Endothelial cell of umbilical vein (primary cell): ENCODE measurements around the gene HNRNPDL. TPM values are rescaled to one million over a fixed set of nuclear protein-coding genes. Genes with fewer than 3 reads are reported as not detected.

ENCODE experiments used
- BruUV-seq: library from RNA; stranded (reverse); fragments of 400-500 nt; replicated peaks from 2 replicates; lab custom pipeline; 2021; lab: Mats Ljungman, UMichigan
- CTCF ChIA-PET: fragments of 300-600, 350-600 bp; sonication (Branson Sonifier 250); formaldehyde crosslinking; loops from one replicate; lab custom pipeline; 2021; ENCODE audit warnings: antibody characterized with exemption, inconsistent platforms; lab: Charles Lee
- POLR2A ChIA-PET: fragments of 300-600, 350-600 bp; sonication (Branson Sonifier 250); formaldehyde crosslinking; loops from one replicate; lab custom pipeline; 2021; ENCODE audit warnings: antibody characterized with exemption, inconsistent platforms; lab: Charles Lee
- DNase-seq: peaks from one replicate; pipeline ENCODE4 v3.0.0-alpha.2; 2011; ENCODE audit warnings: low read depth, low spot score
- FAIRE-seq: peaks from 2 replicates; lab custom pipeline; 2011; peaks lifted over from hg19 to GRCh38; lab: Jason Lieb, UNC
- H2AFZ ChIP-seq: 2 replicates; pipeline ENCODE4 v1.6.0; 2012; ENCODE audit warnings: low read depth, low read length, control low read depth, inconsistent platforms
- H3K27ac ChIP-seq: 2 replicates; pipeline ENCODE4 v1.5.1; 2011; ENCODE audit warnings: low read depth, mild to moderate bottlenecking, control low read depth, low read length, moderate library complexity; ENCODE audit not compliant: insufficient read depth
- H3K27me3 ChIP-seq, 2 experiments: 2 replicates each; pipeline versions ENCODE4 v1.6.0 to v1.6.1; 2011; ENCODE audit warnings: low read length in 2 of 2, mixed read lengths in 1 of 2; ENCODE audit not compliant: control insufficient read depth in 2 of 2, insufficient read depth in 2 of 2
- H3K36me3 ChIP-seq, 2 experiments: 2 replicates in 1 of 2; 3 replicates in 1 of 2; pipeline ENCODE4 v1.5.1; 2011; ENCODE audit warnings: low read length in 2 of 2, mild to moderate bottlenecking in 1 of 2, moderate library complexity in 1 of 2; ENCODE audit not compliant: control insufficient read depth in 2 of 2, insufficient read depth in 2 of 2; ENCODE audit errors: extremely low read depth in 1 of 2
- H3K4me1 ChIP-seq: 3 replicates; pipeline ENCODE4 v1.5.1; 2011; ENCODE audit warnings: mild to moderate bottlenecking, low read length; ENCODE audit not compliant: control insufficient read depth, insufficient read depth; ENCODE audit errors: extremely low read depth
- H3K4me2 ChIP-seq: 2 replicates; pipeline ENCODE4 v1.6.1; 2011; ENCODE audit warnings: low read length, control low read depth, mixed read lengths; ENCODE audit not compliant: insufficient read depth
- H3K4me3 ChIP-seq, 3 experiments: fragments of 200-600 bp in 1 of 3; sonication (generic), shearing (Covaris generic) in 1 of 3; replicated peaks in 1 of 3; 2 replicates each; pipeline ENCODE4 v1.5.1; 2011 to 2016; ENCODE audit warnings: control low read depth in 3 of 3, low read length in 3 of 3, mild to moderate bottlenecking in 2 of 3, inconsistent platforms in 1 of 3, low read depth in 1 of 3, moderate library complexity in 1 of 3; ENCODE audit not compliant: insufficient read depth in 1 of 3
- H3K79me2 ChIP-seq: 2 replicates; pipeline ENCODE4 v1.6.0; 2012; ENCODE audit warnings: low read length, inconsistent platforms; ENCODE audit not compliant: control insufficient read depth, insufficient read depth
- H3K9ac ChIP-seq: replicated peaks from 2 replicates; pipeline ENCODE3; 2011; ENCODE audit warnings: low read length, control low read depth; ENCODE audit not compliant: insufficient read depth; ENCODE audit errors: extremely low read depth
- H3K9me1 ChIP-seq: replicated peaks from 3 replicates; pipeline ENCODE4 v1.6.0; 2011; ENCODE audit warnings: mild to moderate bottlenecking, low read length; ENCODE audit not compliant: control insufficient read depth, insufficient read depth; ENCODE audit errors: extremely low read depth
- H3K9me3 ChIP-seq: replicated peaks from 2 replicates; pipeline ENCODE4 v1.5.1; 2012; ENCODE audit warnings: low read length, inconsistent platforms; ENCODE audit not compliant: control insufficient read depth, insufficient read depth
- H4K20me1 ChIP-seq: replicated peaks from 2 replicates; pipeline ENCODE3; 2011; ENCODE audit warnings: mild to moderate bottlenecking, low read length; ENCODE audit not compliant: control insufficient read depth, insufficient read depth; ENCODE audit errors: extremely low read depth
- EZH2 ChIP-seq: IDR thresholded peaks from 2 replicates; pipeline ENCODE4 v1.6.1; 2012; ENCODE audit warnings: borderline replicate concordance, low read depth, mild to moderate bottlenecking, moderate library complexity, low read length, inconsistent platforms; ENCODE audit not compliant: severe bottlenecking
- FOS ChIP-seq: IDR thresholded peaks from 2 replicates; pipeline ENCODE4 v1.6.1; 2011; ENCODE audit warnings: mild to moderate bottlenecking, low read length, moderate library complexity, borderline replicate concordance; ENCODE audit not compliant: insufficient read depth
- GATA2 ChIP-seq: IDR thresholded peaks from 2 replicates; pipeline ENCODE4 v1.7.0; 2011; ENCODE audit warnings: low read depth, mild to moderate bottlenecking, moderate library complexity, mixed read lengths, low read length; ENCODE audit not compliant: insufficient read length, insufficient read depth
- JUN ChIP-seq: IDR thresholded peaks from 2 replicates; pipeline ENCODE4 v1.6.1; 2011; ENCODE audit warnings: borderline replicate concordance, low read depth; ENCODE audit not compliant: insufficient read length, insufficient read depth
- MYC ChIP-seq: IDR thresholded peaks from one replicate; pipeline ENCODE4 v1.6.1; 2011; ENCODE audit warnings: mild to moderate bottlenecking, low read depth, low read length
- POLR2A ChIP-seq: IDR thresholded peaks from 2 replicates; pipeline ENCODE4 v1.6.1; 2012; ENCODE audit warnings: low read depth, mild to moderate bottlenecking, control low read depth, low read length
- POLR2AphosphoS5 ChIP-seq: IDR thresholded peaks from 2 replicates; pipeline ENCODE4 v1.6.1; 2012; ENCODE audit warnings: low read depth, mild to moderate bottlenecking, control low read depth, low read length, moderate library complexity; ENCODE audit not compliant: insufficient read depth
- dilution Hi-C: fragments of 300-500 bp; cut with MboI; formaldehyde crosslinking; loops from one replicate; pipeline ENCODE4 v1.15.0; 2019; ENCODE audit warnings: low sequenced_read_pairs; ENCODE audit not compliant: extremely low pct_ligation_motif_present
- intact Hi-C: fragments of 100-400 bp; cut with micrococcal nuclease; formaldehyde crosslinking; loops from one replicate; pipeline ENCODE4 v1.10.0; 2022
- polyA plus RNA-seq, 4 experiments: library from polyadenylated mRNA; depleted of rRNA in 3 of 4; stranded (reverse) in 3 of 4; unstranded in 1 of 4; fragments of >200 nt; gene quantifications; 2 replicates each; pipeline versions ENCODE4 v1.2.1 to v1.2.3, GENCODE V29; 2011 to 2012; ENCODE audit warnings: missing spikeins in 1 of 4
- total RNA-seq: library from RNA; stranded (reverse); gene quantifications from 2 replicates; pipeline ENCODE4 v1.2.3, GENCODE V29; 2021
- TF ChIP-seq, protein P1 (sequence below): IDR thresholded peaks from 2 replicates; pipeline ENCODE4 v1.6.1; 2011; ENCODE audit not compliant: insufficient read depth, insufficient read length
- TF ChIP-seq, protein P2 (sequence below), 2 donors: IDR thresholded peaks; 1 replicate in 1 of 2; 2 replicates in 1 of 2; pipeline ENCODE4 v1.5.1; 2011; ENCODE audit warnings: low read length in 2 of 2, mild to moderate bottlenecking in 2 of 2, moderate library complexity in 2 of 2, control low read depth in 1 of 2, inconsistent platforms in 1 of 2, low read depth in 1 of 2; ENCODE audit not compliant: insufficient read depth in 1 of 2; ENCODE audit errors: extremely low read depth in 1 of 2

The HNRNPDL gene
- total and polyA plus RNA-seq, 2 donors (not counting 3 experiments of a cell fraction or from before 2014, with no cell fraction given), result 160 to 292 TPM

DNA sequence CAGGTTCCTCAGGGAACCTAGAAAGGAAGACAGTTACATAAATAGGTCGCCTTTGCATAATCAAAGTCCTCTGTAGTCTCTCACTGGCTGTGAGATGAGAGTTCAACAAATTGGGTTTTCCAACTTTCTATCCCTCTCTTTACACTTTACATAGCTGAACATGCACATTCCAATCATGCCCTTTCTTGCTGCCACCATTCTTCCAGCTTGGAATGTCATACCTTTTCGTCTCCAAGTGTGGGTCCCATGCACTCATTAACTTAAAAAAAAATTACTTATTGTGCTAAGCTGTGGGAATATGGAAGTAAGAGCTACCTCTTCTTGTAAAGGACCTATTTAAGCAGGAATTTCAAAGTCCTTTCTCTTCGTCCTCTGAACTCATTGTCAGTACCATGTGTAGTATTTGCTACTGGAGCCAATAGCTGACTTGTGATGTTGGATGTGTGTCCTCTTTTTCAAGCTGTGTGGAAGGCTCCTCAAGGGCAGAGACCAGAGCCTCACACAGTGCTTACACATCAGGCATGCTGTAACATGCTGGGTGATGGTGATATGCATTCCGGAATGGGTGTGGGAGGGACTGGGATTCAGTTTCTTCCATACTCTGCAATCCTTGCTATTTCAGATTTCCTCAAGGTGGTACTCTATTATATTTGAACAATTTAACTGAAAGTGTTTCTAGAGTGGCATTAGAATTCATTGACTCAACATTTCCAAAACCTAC is 7.2 kb upstream of the HNRNPDL start:
- Histone ChIP-seq H3K9ac (no peak overlapping the region), H3K27me3 (no peaks in the 10 kb centered on the region), H2AFZ (no peak overlapping the region), H3K36me3 (no peaks in the 10 kb centered on the region), H3K4me3 (no peak overlapping the region), H3K27ac (no peak overlapping the region), H3K4me2 (no peak overlapping the region), H3K79me2 (peaks cover 94% of the 10 kb centered on the region), H3K4me1 (no peaks in the 10 kb centered on the region), H4K20me1 (peaks cover 4% of the 10 kb centered on the region), H3K9me3 (no peaks in the 10 kb centered on the region), H3K9me1 (peaks cover 3% of the 10 kb centered on the region)
- TF ChIP-seq FOS (no peak), EZH2 (no peak), POLR2A (no peak), MYC (no peak), POLR2AphosphoS5 (no peak), JUN (no peak), GATA2 (no peak)
- TF ChIP-seq, protein P1, sequence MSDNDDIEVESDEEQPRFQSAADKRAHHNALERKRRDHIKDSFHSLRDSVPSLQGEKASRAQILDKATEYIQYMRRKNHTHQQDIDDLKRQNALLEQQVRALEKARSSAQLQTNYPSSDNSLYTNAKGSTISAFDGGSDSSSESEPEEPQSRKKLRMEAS, result no peak
- TF ChIP-seq, protein P2, sequence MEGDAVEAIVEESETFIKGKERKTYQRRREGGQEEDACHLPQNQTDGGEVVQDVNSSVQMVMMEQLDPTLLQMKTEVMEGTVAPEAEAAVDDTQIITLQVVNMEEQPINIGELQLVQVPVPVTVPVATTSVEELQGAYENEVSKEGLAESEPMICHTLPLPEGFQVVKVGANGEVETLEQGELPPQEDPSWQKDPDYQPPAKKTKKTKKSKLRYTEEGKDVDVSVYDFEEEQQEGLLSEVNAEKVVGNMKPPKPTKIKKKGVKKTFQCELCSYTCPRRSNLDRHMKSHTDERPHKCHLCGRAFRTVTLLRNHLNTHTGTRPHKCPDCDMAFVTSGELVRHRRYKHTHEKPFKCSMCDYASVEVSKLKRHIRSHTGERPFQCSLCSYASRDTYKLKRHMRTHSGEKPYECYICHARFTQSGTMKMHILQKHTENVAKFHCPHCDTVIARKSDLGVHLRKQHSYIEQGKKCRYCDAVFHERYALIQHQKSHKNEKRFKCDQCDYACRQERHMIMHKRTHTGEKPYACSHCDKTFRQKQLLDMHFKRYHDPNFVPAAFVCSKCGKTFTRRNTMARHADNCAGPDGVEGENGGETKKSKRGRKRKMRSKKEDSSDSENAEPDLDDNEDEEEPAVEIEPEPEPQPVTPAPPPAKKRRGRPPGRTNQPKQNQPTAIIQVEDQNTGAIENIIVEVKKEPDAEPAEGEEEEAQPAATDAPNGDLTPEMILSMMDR (IDR thresholded peaks at IDR 0.05; ENCODE audit: extremely low read depth in 1 of 2, insufficient read depth in 1 of 2, low read depth in 1 of 2, low read length in 2 of 2), result no peak
- POLR2A ChIA-PET, result interaction anchor here (1.7 kb wide), 1 partner anchor 8 kb away, joined by 5 read pairs; no protein-coding TSS in a partner anchor
- intact Hi-C loops (no loop called here), dilution Hi-C loops (no loop called here)
- FAIRE-seq, result no peak
- DNase-seq, result no peak
- no TSS peak for BruUV-seq
- CTCF ChIA-PET, result interaction anchor here (0.7 to 2.5 kb wide), 2 partner anchors 8 to 25 kb away, joined by 4 to 10 read pairs; no protein-coding TSS in a partner anchor
